Activated T-cell treated with anti-CD3 and anti-CD28 coated beads, Interleukin-2, amount 50 U/mL, for 72 hours (primary cell): ENCODE measurements around the gene DBI. TPM values are rescaled to one million over a fixed set of nuclear protein-coding genes. Genes with fewer than 3 reads are reported as not detected.
A peak's percentile ranks its signal among the peaks of the same experiment; 100 is the strongest.
"Not testable (repeated sequence)": the region's sequence is repeated elsewhere in the genome, so short reads cannot be mapped to it uniquely, and the experiment has no call there.

Experiments
- ATAC-seq, 2 donors: fragments of 150-1000 bp; cut with Tn5 transposase; replicated peaks in 1 of 2; 2 replicates each; pipeline ENCODE4 v1.10.0; 2021; ENCODE audit warnings: moderate library complexity in 2 of 2, mild to moderate bottlenecking in 1 of 2
- DNase-seq, 2 donors: peaks; one replicate each; pipeline ENCODE4 v3.0.0; 2021 to 2022; ENCODE audit warnings: mixed read lengths in 1 of 2
- H3K27ac Mint-ChIP-seq: one replicate; pipeline ENCODE4 v1.8.0; 2022; ENCODE audit warnings: mild to moderate bottlenecking, moderate library complexity, mixed read lengths
- H3K27me3 Mint-ChIP-seq: one replicate; pipeline ENCODE4 v1.8.0; 2022; ENCODE audit warnings: low read depth, mixed read lengths
- H3K36me3 Mint-ChIP-seq, 2 donors: one replicate each; pipeline ENCODE4 v1.8.0; 2022; ENCODE audit warnings: mixed read lengths in 2 of 2, mild to moderate bottlenecking in 1 of 2; ENCODE audit not compliant: insufficient read depth in 2 of 2
- H3K4me1 Mint-ChIP-seq: one replicate; pipeline ENCODE4 v1.8.0; 2022; ENCODE audit warnings: low read depth, mixed read lengths
- H3K4me3 Mint-ChIP-seq, 2 donors: one replicate each; pipeline ENCODE4 v1.8.0; 2022; ENCODE audit warnings: mild to moderate bottlenecking in 2 of 2, mixed read lengths in 2 of 2, moderate library complexity in 2 of 2
- H3K9me3 Mint-ChIP-seq, 2 donors: one replicate each; pipeline ENCODE4 v1.8.0; 2022; ENCODE audit warnings: mixed read lengths in 2 of 2
- total RNA-seq, 2 donors: library from RNA; stranded (reverse); gene quantifications; one replicate each; pipeline ENCODE4 v1.2.3, GENCODE V29; 2022

DBI gene
- total RNA-seq, 2 donors from 2014 or later: 58.7 to 80.6 TPM

DNA sequence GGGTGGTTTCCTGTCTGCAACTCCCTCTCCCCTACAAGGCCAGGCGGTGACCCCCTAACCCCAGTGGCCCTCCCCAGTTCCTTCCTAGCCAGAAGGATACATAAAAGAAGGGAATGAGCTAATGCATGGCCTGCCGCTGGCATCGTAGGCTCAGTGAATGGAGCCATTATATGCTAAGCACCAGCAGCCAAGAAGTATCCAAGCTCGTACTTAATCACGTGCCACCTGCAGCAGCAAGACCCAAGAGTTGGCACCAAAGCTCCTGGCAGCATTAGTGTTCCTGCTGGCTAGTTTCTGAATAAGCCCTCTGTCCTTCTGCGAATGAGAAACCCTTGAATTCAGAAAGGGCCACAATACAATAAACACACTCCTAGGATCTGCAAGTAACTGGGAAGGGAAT is 4.3 kb downstream of the DBI start:
- Mint-ChIP-seq H3K27ac (no peak overlapping the region), H3K4me3 (no peak overlapping the region), H3K36me3 (peaks cover 31 to 46% of the 10 kb centered on the region in 2 donors), H3K4me1 (peaks cover 23% of the 10 kb centered on the region), H3K27me3 (no peaks in the 10 kb centered on the region), H3K9me3 (no peaks in the 10 kb centered on the region)
- no peak for DNase-seq
- no peak for ATAC-seq

DNA sequence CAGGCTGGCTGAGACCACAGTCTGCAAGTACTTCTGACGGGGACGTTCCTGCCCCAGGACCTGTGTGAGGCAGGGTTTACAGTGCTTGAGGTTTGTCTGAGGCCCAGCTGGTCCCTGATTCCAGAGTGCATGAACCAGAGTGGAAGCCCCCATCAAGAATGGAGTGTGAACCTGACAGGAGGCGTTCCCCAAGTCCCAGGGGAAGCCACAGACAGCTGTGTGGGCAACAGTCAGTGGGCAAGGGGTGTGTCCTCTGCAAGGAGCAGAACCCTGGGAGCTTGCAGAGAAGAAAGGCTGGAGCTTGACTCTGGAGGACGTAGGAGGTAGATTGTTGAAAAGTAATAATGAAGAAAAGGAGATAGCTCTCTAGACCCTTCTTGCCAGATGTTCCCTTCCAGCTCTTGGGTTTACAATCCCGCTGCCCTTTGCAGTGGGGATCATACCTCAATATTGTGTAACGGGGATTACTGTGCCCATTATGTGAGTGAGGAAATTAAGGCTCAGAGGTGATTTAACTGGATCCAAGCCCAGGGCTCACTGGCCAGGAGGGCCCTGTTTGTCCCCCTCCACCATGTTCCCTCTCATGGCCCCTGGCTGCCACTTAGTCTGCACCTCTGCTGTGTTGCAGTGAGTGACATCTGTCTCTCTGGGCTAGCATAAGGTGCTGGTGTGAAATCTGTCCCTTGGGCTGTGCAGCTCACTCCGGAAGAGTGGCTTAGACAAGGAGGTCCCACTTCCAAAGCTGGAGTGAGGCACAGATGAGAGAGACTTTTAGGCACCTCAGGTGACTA is 6.2 kb downstream of the DBI start:
- Mint-ChIP-seq H3K4me1 (peaks cover 17% of the 10 kb centered on the region), H3K4me3 (no peak overlapping the region), H3K36me3 (peaks cover 31 to 46% of the 10 kb centered on the region in 2 donors), H3K27ac (no peak overlapping the region), H3K27me3 (no peaks in the 10 kb centered on the region), H3K9me3 (no peaks in the 10 kb centered on the region)
- DNase-seq (no peak), ATAC-seq (no peak)

DNA sequence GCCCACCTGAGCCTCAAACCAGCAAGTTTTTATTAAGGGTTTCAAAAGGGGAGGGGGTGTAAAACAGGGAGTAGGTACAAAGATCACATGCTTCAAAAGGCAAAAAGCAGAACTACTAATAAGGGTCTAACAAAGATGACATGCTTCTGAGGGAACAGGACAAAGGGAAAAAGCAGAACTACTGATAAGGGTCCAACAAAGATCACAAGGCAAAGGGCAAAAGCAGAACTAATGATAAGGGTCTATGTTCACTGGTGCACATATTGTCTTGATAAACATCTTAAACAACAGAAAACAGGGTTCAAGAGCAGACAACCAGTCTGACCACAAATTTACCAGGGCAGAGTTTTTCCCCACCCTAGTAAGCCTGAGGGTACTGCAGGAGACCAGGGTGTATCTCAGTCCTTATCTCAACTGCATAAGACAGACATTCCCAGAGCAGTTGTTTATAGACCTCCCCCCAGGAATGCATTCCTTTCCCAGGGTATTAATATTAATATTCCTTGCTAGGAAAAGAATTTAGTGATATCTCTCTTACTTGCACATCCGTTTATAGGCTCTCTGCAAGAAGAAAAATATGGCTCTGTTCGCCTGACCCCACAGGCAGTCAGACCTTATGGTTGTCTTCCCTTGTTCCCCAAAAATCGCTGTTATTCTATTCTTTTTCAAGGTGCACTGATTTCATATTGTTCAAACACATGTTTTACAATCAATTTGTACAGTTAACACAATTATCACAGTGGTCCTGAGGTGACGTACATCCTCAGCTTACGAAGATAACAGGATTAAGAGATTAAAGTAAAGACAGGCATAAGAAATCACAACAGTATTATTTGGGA is 7.3 kb downstream of the DBI start:
- not testable (repeated sequence) for H3K4me3 Mint-ChIP-seq, ATAC-seq, H3K9me3 Mint-ChIP-seq, H3K27ac Mint-ChIP-seq, DNase-seq, H3K4me1 Mint-ChIP-seq, H3K27me3 Mint-ChIP-seq
- H3K36me3 Mint-ChIP-seq: peaks cover 27 to 42% of the 10 kb centered on the region in 2 donors

DNA sequence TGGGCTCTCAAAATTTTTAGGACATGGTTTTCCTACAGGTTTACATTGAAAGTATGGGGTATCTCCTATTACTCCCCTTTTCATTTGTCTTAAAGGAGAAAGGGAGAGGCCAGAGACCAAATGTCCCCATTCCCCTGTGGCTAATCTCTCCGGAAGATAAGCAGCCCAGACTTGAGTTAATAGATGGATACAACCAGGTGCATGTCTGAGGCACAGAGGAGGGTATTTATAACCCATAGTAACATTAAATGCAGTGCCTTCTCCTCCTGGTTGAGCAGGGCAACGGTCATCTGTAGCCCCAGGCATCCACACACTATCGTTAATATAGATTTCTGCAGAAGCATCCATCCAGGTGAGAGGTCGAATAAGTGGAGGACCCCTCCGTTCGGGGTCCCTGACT is 9.6 kb downstream of the DBI start:
- H3K27ac Mint-ChIP-seq, H3K9me3 Mint-ChIP-seq, ATAC-seq, DNase-seq, H3K4me1 Mint-ChIP-seq, H3K27me3 Mint-ChIP-seq, H3K4me3 Mint-ChIP-seq: not testable (repeated sequence)
- H3K36me3 Mint-ChIP-seq: peaks cover 18 to 28% of the 10 kb centered on the region in 2 donors

DNA sequence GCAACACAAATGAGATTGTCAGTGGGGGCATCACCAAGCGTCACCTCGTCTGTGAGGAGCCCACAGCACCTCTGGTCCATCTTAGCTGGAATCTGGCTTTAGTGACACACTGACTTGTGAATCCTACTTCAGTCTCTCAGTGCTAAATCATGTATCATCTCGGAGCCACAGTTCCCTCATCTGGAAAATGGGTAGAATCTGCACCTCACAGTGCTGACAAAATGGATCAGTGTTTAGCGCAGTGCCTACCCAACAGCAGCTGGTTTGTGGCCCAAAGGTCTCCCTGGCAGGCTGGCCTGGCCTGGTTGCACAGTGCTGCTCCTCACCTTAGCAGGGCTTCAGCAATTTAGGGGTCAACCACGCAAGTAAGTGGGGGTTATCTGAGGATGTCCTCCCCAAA is 10.0 kb downstream of the DBI start:
- H3K4me1 Mint-ChIP-seq: peaks cover 6% of the 10 kb centered on the region
- no peak overlapping the region for H3K4me3 Mint-ChIP-seq
- no peaks in the 10 kb centered on the region for H3K9me3 Mint-ChIP-seq
- DNase-seq: no peak
- no peaks in the 10 kb centered on the region for H3K27me3 Mint-ChIP-seq
- peaks cover 16 to 26% of the 10 kb centered on the region in 2 donors for H3K36me3 Mint-ChIP-seq
- ATAC-seq: no peak
- H3K27ac Mint-ChIP-seq: no peak overlapping the region

DNA sequence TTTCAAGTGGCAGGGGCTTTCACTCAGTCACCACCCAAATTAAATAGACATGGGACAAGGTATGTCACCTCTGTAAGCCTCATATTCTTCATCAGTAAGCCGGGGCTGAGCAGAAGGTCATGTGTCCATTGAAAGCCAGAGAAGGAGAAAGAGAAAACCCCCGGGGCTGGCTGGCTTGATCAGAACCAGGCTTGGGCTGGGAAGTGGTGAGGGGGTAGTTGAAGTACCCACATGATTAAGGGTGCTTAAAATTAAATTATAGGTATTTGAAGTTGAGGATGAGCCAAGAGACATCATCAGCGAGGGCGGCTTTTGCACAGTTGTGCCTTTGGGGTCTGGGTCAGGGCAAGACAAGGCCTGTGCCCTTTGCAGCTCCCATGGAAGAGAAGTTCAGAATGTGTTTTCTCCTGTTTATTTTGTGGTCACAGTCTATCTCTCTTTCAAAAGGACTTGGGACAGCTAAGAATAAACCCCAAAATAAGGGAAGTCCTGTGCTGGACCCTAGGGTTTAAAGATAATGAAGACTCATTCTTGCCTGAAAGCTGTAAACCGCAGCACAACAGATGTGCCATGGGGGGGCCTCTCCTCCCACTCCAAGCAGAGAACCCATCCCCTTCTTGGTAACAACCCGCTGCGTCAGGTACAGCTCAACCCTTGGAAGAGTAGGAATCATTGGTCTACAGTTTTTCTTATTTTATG is 10.7 kb downstream of the DBI start:
- Mint-ChIP-seq H3K27ac (no peak overlapping the region), H3K36me3 (peaks cover 14 to 21% of the 10 kb centered on the region in 2 donors), H3K4me3 (no peak overlapping the region), H3K9me3 (no peaks in the 10 kb centered on the region), H3K4me1 (peaks cover 6% of the 10 kb centered on the region), H3K27me3 (no peaks in the 10 kb centered on the region)
- DNase-seq: no peak
- peak in 1 of 2 donors; percentile 13 for ATAC-seq

DNA sequence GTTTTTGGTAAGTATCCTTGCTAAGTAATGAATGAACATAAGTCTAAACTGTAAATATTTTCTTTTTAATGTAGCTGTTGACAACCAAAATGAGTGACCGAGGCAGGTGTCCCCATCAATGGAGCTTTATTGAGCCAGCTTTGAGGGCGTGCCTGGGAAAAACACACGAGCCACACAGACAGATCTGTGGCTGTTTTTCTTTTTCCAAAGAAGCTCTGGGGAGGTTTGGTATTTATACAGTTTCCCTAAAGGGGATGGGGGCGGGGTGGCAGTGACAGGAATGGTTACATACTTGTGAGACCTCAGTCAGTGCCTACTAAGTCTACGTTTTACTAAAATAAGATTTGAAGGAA is 11.2 kb downstream of the DBI start:
- Mint-ChIP-seq H3K4me3 (no peak overlapping the region), H3K4me1 (peaks cover 6% of the 10 kb centered on the region), H3K36me3 (peaks cover 8 to 16% of the 10 kb centered on the region in 2 donors), H3K9me3 (no peaks in the 10 kb centered on the region), H3K27ac (no peak overlapping the region), H3K27me3 (no peaks in the 10 kb centered on the region)
- ATAC-seq (no peak), DNase-seq (no peak)

DNA sequence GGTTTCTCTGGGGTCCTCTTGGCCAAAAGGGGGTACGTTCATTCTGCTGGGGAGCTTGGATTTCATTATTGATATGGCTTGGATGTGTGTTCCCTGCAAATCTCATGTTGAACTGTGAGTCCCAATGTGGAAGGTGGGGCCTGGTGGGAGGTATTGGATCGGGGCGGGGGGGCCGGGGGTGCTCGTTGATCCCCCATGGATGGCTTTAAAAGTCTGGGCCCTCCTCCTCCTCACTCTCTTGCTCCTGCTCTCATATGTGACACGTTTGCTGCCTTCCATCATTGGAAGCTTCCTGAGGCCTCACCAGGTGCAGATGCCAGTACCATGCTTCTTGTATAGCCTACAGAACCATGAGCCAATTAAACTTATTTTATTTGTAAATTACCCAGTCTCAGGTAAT is 11.8 kb downstream of the DBI start:
- no peaks in the 10 kb centered on the region for H3K9me3 Mint-ChIP-seq
- H3K4me3 Mint-ChIP-seq: no peak overlapping the region
- DNase-seq (no peak), ATAC-seq (no peak)
- H3K27ac Mint-ChIP-seq: no peak overlapping the region
- H3K4me1 Mint-ChIP-seq: peaks cover 6% of the 10 kb centered on the region
- no peaks in the 10 kb centered on the region for H3K27me3 Mint-ChIP-seq
- peaks cover 5 to 11% of the 10 kb centered on the region in 2 donors for H3K36me3 Mint-ChIP-seq

DNA sequence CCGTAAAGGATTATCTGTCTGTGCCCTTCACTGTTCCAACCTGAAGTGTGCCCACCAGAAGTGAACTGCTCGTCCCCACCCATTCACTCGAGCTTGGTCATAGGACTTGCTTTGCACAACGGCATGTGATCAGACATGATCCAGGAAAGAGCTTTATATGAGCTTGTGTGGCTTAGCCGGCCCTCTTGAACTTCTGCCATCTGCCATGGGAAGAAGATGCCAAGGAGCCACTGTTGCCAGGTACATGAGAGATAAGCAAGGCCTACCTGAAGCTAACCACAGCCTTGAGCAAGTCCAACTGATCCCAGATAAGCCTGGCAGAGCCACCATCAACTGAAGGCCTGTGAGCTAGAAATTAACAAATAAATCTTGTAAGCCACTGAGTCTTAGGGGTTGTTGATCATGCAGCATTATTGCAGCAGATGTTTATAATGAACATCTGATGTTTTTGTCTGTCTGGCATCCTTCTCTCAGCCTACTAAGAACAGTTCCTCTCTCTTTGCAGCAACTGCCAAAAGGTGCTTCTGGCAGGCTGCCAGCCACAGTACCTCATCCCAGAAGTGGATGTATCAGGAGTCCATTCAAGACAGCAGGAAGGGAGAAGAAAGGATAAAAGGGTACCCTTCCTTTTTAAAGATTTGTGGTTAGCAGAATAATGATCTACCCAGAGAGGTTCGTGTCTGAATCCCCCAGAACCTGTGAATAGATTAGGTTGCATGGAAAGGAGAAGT is 16.8 kb downstream of the DBI start:
- Mint-ChIP-seq H3K27me3 (peaks cover 18% of the 10 kb centered on the region), H3K9me3 (no peaks in the 10 kb centered on the region), H3K4me1 (peaks cover 10% of the 10 kb centered on the region), H3K27ac (no peak overlapping the region), H3K36me3 (no peaks in the 10 kb centered on the region), H3K4me3 (no peak overlapping the region)
- ATAC-seq: no peak
- no peak for DNase-seq

DNA sequence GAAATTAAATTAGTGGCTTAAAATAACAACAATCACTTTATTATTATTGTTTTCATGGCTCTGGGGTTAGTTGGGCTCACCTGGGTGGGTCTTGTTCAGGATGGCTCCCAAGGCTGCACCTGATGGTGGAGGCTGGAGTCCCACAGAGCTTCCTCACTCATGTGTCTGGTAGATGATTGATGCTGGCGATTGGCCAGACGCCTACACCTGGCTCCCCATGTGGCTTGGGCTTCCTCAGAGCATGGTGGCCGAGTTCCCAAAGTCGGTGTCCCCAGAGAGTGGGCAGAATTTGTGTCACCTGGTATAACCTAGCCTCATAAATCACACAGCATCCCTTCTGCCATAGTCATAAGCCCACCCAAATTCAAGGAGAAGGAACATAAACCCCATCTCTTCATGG is 18.2 kb downstream of the DBI start:
- ATAC-seq: no peak
- Mint-ChIP-seq H3K27ac (no peak overlapping the region), H3K4me3 (no peak overlapping the region), H3K36me3 (no peaks in the 10 kb centered on the region), H3K27me3 (peaks cover 18% of the 10 kb centered on the region), H3K4me1 (peaks cover 17% of the 10 kb centered on the region), H3K9me3 (no peaks in the 10 kb centered on the region)
- DNase-seq: no peak

DNA sequence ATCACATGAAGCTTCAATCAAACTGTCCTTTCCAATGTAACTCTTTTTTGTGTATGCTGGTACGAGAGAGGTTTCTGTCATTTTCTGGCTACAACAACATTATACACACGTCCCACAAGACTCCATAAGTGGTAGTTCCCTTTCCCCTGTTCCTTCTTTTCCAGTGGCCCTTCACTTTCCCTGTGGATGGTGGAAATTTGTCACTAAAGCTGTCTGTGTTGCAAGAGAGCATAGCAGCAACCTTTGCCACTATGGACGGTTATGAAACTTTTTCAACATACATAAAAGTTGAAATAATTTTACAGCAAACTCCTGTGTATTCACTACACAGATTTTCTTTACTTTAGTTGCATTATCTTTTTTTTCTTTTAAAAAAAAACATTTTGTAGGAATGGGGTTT is 18.7 kb downstream of the DBI start:
- Mint-ChIP-seq H3K4me3 (no peak overlapping the region), H3K27ac (no peak overlapping the region), H3K4me1 (peaks cover 17% of the 10 kb centered on the region), H3K9me3 (no peaks in the 10 kb centered on the region), H3K36me3 (no peaks in the 10 kb centered on the region), H3K27me3 (peaks cover 18% of the 10 kb centered on the region)
- DNase-seq (no peak), ATAC-seq (no peak)

DNA sequence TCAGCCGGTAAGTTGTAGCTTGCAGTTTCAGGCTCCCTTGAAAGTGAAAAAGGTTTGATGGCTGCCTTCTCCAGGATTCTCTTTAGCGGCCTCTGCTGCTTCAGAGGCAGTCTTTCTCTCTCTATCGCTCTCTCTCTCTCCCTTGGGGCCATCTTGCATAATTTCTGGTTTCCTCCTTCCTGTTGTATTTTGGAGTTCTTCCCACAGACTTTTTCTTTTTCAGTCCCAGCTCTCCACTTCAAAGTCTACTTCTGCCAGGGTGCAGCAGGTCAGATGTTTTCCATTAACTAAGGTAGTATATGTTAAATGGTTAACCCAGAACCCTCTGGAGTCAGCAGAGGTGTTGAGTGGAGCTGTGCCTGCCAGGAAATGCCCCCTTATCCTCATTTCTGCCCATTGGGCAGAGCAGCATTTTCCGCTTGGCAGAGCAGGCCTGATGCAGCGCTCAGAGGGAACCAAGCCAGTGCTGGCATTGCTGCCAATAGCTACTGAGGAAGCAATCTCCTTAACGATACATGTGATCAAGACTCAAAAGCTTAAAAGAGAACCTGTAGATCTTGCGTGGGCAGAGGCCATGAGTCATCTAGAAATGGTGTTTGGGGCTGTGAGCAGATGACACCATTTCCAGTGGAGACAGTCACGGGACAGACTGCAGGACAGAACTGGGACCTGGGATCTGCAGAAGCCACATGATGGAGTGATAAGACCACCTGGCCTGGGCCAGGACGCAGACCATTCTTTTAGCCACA is 20.8 kb downstream of the DBI start:
- peak; percentile 31 to 42 for DNase-seq
- Mint-ChIP-seq H3K27me3 (peaks cover 18% of the 10 kb centered on the region), H3K36me3 (no peaks in the 10 kb centered on the region), H3K4me1 (peaks cover 17% of the 10 kb centered on the region), H3K9me3 (no peaks in the 10 kb centered on the region), H3K4me3 (peak overlapping the region; percentile 8 to 45), H3K27ac (no peak overlapping the region)
- ATAC-seq: peak; percentile 72 to 86
